ENCODE results near the gene TALDO1. TPM values are rescaled to one million over a fixed set of nuclear protein-coding genes. Genes with fewer than 3 reads are reported as not detected.
A peak's percentile ranks its signal among the peaks of the same experiment; 100 is the strongest.

The TALDO1 gene
- total and polyA plus RNA-seq, 12 donors: 55.3 to 124 (median 96.3) TPM

DNA sequence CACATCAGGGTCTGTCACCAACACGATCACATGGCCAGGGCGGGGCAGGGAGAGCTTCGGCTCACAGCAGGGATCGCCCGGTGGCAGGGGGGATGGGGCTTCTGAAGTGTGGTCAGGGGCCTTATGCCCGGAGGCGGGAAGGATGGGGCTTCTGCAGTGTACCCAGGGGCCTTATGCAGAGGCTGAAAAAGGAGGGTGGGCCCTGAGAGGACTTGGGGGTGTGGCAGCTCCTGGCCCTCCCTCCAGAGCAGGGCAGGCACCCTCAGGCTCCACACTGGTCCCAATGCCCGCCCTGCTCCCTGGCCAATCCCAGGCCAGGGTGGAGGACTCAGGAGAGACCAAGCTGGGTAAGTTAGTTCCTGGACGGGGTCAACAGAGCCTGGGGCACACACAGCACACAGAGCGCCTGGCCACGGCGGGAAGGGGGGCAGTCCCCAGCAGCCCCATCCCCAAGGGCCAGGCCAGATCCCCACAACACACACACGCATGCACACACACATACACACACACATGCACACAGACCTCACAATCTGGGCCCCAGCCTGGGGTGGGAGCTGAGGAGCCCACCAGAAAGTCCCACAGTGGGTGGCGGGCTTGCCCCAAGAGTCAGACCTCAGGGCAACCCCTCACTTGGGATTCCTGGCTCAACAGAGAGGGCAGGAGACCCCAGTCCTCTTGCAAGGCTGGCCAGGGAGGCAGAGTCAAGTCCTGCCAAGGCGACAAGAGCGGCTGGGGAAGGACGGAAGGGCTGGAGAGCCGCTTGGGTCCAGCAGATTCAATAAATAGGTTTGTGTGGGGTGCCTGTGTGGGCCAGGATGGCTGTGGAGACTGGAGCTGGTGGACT is 43.7 kb downstream of the TALDO1 start:
- intact Hi-C loops (cut with DNase I): no loop called here
- no peak overlapping the region for H3K27ac ChIP-seq
- H3K4me1 ChIP-seq: peaks cover 5 to 20% (median 10%) of the 10 kb centered on the region in 9 donors
- 66 to 74% methylated on average over 18 of the region's 18 CpGs for WGBS, 2 donors
- no peak overlapping the region for H3K4me3 ChIP-seq
- H3K27me3 ChIP-seq: peaks cover 0 to 31% (median 25%) of the 10 kb centered on the region in 7 donors
- DNase-seq (peak in 1 of 2 donors; percentile 13), ATAC-seq (no peak)
- H3K9me3 ChIP-seq: no peaks in the 10 kb centered on the region
- H3K36me3 ChIP-seq: peaks cover 0 to 24% (median 0%) of the 10 kb centered on the region in 9 donors
- TF ChIP-seq, protein P1, sequence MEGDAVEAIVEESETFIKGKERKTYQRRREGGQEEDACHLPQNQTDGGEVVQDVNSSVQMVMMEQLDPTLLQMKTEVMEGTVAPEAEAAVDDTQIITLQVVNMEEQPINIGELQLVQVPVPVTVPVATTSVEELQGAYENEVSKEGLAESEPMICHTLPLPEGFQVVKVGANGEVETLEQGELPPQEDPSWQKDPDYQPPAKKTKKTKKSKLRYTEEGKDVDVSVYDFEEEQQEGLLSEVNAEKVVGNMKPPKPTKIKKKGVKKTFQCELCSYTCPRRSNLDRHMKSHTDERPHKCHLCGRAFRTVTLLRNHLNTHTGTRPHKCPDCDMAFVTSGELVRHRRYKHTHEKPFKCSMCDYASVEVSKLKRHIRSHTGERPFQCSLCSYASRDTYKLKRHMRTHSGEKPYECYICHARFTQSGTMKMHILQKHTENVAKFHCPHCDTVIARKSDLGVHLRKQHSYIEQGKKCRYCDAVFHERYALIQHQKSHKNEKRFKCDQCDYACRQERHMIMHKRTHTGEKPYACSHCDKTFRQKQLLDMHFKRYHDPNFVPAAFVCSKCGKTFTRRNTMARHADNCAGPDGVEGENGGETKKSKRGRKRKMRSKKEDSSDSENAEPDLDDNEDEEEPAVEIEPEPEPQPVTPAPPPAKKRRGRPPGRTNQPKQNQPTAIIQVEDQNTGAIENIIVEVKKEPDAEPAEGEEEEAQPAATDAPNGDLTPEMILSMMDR (IDR thresholded peaks at IDR 0.05): no peak

DNA sequence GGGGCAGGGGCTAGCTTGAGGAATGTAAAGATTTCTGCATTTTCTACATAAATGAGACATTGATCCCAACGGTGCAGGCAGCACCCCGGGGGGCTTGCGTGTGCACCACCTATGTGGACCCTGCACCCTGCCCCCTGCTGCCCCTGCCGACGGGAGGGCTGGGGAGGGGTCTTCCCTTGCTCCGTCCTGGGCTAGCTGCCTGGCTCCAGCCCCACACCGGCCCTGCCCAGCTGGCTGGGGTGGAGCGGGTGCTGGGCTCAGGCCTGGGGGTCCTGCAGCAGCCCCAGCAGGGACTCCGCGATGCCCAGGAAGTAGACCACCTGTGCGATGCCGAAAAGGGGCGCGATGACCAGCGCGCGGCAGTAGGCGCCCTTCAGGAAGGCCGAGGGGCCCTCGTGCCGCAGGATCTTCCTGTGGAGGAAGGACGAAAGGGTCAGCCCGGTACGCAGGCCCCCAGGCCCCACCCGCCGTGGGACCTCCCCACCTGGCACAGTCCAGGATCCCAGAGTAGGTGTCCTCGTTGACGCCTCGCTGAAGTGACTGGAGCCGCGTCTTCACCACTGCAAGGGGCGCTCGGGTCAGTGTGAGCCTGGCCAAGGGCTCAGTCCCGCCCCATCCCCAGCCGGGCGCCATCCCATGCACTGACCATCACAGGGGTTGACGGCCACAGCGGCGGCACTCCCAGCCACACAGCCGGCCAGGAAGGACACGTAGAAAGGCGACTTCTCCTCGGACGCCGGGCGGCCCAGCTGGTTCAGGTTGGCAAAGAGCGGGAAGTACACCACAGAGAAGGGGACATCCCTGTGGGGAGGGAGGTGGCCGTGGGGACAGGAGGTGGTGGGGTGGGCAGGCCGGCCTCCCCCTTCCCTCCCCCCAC is 44.6 kb downstream of the TALDO1 start:
- H3K9me3 ChIP-seq: no peaks in the 10 kb centered on the region
- H3K4me1 ChIP-seq: peaks cover 13 to 28% (median 17%) of the 10 kb centered on the region in 9 donors
- TF ChIP-seq, protein P1 (IDR thresholded peaks at IDR 0.05): no peak
- peaks cover 0 to 31% (median 25%) of the 10 kb centered on the region in 7 donors for H3K27me3 ChIP-seq
- H3K27ac ChIP-seq: no peak overlapping the region
- H3K36me3 ChIP-seq: peaks cover 0 to 24% (median 0%) of the 10 kb centered on the region in 9 donors
- WGBS, 2 donors: 94% methylated on average over 44 to 49 of the region's 49 CpGs
- DNase-seq: peak in 1 of 2 donors; percentile 15
- no peak for ATAC-seq
- no peak overlapping the region for H3K4me3 ChIP-seq
- intact Hi-C loops (cut with DNase I): no loop called here

GRCh38 chr11:792535-792821 is 45.2 kb downstream of the TALDO1 start:
- Histone ChIP-seq H3K27ac (no peak overlapping the region), H3K27me3 (peaks cover 0 to 31% (median 25%) of the 10 kb centered on the region in 7 donors), H3K36me3 (peaks cover 0 to 24% (median 0%) of the 10 kb centered on the region in 9 donors), H3K9me3 (no peaks in the 10 kb centered on the region), H3K4me1 (peaks cover 17 to 34% (median 23%) of the 10 kb centered on the region in 9 donors), H3K4me3 (no peak overlapping the region)
- ATAC-seq: no peak
- TF ChIP-seq, protein P1 (IDR thresholded peaks at IDR 0.05): no peak
- WGBS, 2 donors: 95 to 96% methylated on average over 7 to 15 of the region's 15 CpGs
- DNase-seq: no peak
- intact Hi-C loops (cut with DNase I): no loop called here

DNA sequence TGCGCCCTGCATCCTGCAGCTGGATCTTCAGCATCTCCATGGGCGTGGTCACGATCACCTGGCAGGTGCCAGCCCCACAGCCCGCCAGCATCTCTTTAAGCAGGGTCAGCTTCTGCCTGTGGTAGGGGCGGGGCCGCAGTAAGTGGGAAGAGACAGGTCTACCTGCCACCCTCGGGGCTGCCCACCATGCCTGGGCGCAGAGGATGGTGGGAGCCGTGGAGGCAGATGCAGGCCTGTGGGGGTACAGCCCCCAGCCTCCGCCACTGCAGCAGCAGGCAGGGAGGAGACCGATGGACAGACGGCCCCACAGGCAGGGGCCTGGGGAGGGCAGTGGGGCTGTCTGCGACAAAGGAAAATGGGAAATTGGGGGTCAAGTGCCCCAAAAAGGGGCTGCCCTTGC is 45.6 kb downstream of the TALDO1 start:
- TF ChIP-seq, protein P1 (IDR thresholded peaks at IDR 0.05): no peak
- H3K27me3 ChIP-seq: peaks cover 0 to 29% (median 22%) of the 10 kb centered on the region in 7 donors
- DNase-seq (peak in 1 of 2 donors; percentile 10), ATAC-seq (no peak)
- no peak overlapping the region for H3K27ac ChIP-seq
- no peaks in the 10 kb centered on the region for H3K9me3 ChIP-seq
- H3K36me3 ChIP-seq: peaks cover 0 to 24% (median 0%) of the 10 kb centered on the region in 9 donors
- peaks cover 17 to 37% (median 25%) of the 10 kb centered on the region in 9 donors for H3K4me1 ChIP-seq
- intact Hi-C loops (cut with DNase I): no loop called here
- 93 to 98% methylated on average over 13 of the region's 13 CpGs for WGBS, 2 donors
- no peak overlapping the region for H3K4me3 ChIP-seq
